HFFc6 (cell line): ENCODE measurements around the gene B4GALNT3. TPM values are rescaled to one million over a fixed set of nuclear protein-coding genes. Genes with fewer than 3 reads are reported as not detected.

Experiments
- DNase-seq: peaks from one replicate; pipeline ENCODE4 v3.0.0-alpha.2; 2018
- H3K27ac Mint-ChIP-seq: 2 replicates; pipeline ENCODE4 v1.8.0; 2020; ENCODE audit warnings: mild to moderate bottlenecking, mixed read lengths
- H3K27me3 Mint-ChIP-seq: 2 replicates; pipeline ENCODE4 v1.8.0; 2021; ENCODE audit warnings: mild to moderate bottlenecking, moderate library complexity, mixed read lengths; ENCODE audit not compliant: insufficient read depth
- H3K36me3 Mint-ChIP-seq: 2 replicates; pipeline ENCODE4 v1.8.0; 2021; ENCODE audit warnings: low read depth, mixed read lengths
- H3K4me1 Mint-ChIP-seq: 2 replicates; pipeline ENCODE4 v1.8.0; 2020; ENCODE audit warnings: low read depth, mixed read lengths
- H3K4me3 Mint-ChIP-seq: 2 replicates; pipeline ENCODE4 v1.8.0; 2020; ENCODE audit warnings: mild to moderate bottlenecking, moderate library complexity, mixed read lengths
- H3K9me3 Mint-ChIP-seq: 2 replicates; pipeline ENCODE4 v1.8.0; 2020; ENCODE audit warnings: mild to moderate bottlenecking, mixed read lengths
- total RNA-seq, 6 experiments: library from RNA; stranded (reverse); fragmentation: NEBNext Ultra II Directional; extraction: Animal tissue kit (Norgen Biotek cat#: 25700); gene quantifications; 2 replicates in 1 of 6; 3 replicates in 5 of 6; pipeline ENCODE4 v1.2.3, GENCODE V29; 2021
- TF ChIP-seq, protein P1 (sequence below): fragments of 200-600 bp; sonication (generic); IDR thresholded peaks from 2 replicates; pipeline ENCODE4 v1.5.0; 2021; ENCODE audit warnings: antibody characterized with exemption, mild to moderate bottlenecking

B4GALNT3 gene
- total RNA-seq, 6 experiments from 2014 or later, result not detected

GRCh38 chr12:565161-565560 lies 105.4 kb downstream of the B4GALNT3 start:
- peaks cover 17% of the 10 kb centered on the region for H3K4me1 Mint-ChIP-seq
- no peak overlapping the region for H3K4me3 Mint-ChIP-seq
- no peaks in the 10 kb centered on the region for H3K9me3 Mint-ChIP-seq
- TF ChIP-seq, protein P1, sequence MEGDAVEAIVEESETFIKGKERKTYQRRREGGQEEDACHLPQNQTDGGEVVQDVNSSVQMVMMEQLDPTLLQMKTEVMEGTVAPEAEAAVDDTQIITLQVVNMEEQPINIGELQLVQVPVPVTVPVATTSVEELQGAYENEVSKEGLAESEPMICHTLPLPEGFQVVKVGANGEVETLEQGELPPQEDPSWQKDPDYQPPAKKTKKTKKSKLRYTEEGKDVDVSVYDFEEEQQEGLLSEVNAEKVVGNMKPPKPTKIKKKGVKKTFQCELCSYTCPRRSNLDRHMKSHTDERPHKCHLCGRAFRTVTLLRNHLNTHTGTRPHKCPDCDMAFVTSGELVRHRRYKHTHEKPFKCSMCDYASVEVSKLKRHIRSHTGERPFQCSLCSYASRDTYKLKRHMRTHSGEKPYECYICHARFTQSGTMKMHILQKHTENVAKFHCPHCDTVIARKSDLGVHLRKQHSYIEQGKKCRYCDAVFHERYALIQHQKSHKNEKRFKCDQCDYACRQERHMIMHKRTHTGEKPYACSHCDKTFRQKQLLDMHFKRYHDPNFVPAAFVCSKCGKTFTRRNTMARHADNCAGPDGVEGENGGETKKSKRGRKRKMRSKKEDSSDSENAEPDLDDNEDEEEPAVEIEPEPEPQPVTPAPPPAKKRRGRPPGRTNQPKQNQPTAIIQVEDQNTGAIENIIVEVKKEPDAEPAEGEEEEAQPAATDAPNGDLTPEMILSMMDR, result no peak
- H3K27ac Mint-ChIP-seq, result no peak overlapping the region
- peaks cover 10% of the 10 kb centered on the region for H3K27me3 Mint-ChIP-seq
- no peaks in the 10 kb centered on the region for H3K36me3 Mint-ChIP-seq
- no peak for DNase-seq

DNA sequence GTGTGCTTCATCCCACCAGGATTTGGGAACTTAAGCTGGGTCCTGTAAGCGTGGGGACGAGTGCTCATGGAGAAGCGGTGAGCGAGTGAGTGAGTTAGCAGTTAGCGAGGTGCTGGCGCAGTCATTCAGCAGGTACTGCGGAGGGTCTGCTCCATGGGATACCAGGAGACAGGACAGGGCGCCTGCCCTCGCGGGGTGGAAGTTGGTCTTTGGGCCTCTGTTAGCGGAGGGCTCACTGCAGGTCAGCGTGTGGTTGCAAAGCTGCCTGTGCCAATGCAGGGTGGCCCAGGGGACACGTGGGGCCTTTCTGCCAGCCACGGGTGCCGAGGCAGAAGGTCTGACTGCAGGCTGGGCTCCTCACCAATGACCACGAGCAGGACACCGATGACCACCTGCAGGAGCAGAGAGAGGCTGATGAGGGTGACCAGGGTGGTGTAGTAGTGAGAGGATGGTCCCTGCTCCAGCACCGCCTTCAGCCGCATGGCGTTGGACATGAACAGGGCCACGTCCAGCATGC lies 105.9 kb downstream of the B4GALNT3 start:
- no peak overlapping the region for H3K4me3 Mint-ChIP-seq
- no peaks in the 10 kb centered on the region for H3K36me3 Mint-ChIP-seq
- no peak overlapping the region for H3K27ac Mint-ChIP-seq

DNA sequence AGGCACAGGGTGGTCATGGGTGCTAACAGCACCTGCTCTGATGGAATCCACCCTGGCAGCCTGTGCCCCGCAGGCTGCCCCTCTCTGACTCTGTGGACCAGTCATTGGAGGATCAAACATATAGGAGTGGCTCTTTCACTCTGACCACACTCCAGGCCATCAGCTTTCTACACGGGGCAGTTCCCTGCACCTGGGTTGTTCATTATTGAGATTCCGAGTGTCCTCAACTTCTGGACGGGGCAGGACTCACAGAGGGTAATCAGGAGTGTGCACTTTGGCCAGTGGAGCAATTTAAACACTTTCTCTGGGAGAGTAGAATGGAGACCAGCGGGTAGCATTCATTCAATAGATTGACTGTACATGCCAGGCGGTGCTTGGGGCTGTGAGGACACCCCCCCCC lies 108.7 kb downstream of the B4GALNT3 start:
- H3K4me1 Mint-ChIP-seq, result peaks cover 37% of the 10 kb centered on the region
- H3K27ac Mint-ChIP-seq, result no peak overlapping the region
- no peaks in the 10 kb centered on the region for H3K9me3 Mint-ChIP-seq
- H3K4me3 Mint-ChIP-seq, result no peak overlapping the region
- no peaks in the 10 kb centered on the region; the same call in none of the 2 replicates for H3K27me3 Mint-ChIP-seq
- no peak for DNase-seq
- TF ChIP-seq, protein P1, result no peak
- H3K36me3 Mint-ChIP-seq, result no peaks in the 10 kb centered on the region

More for the DNA sequence above, 105.9 kb downstream of the B4GALNT3 start:
- Mint-ChIP-seq H3K27me3 (peaks cover 5% of the 10 kb centered on the region), H3K4me1 (peaks cover 19% of the 10 kb centered on the region), H3K9me3 (no peaks in the 10 kb centered on the region)
- DNase-seq, result no peak
- TF ChIP-seq, protein P1, result no peak

DNA sequence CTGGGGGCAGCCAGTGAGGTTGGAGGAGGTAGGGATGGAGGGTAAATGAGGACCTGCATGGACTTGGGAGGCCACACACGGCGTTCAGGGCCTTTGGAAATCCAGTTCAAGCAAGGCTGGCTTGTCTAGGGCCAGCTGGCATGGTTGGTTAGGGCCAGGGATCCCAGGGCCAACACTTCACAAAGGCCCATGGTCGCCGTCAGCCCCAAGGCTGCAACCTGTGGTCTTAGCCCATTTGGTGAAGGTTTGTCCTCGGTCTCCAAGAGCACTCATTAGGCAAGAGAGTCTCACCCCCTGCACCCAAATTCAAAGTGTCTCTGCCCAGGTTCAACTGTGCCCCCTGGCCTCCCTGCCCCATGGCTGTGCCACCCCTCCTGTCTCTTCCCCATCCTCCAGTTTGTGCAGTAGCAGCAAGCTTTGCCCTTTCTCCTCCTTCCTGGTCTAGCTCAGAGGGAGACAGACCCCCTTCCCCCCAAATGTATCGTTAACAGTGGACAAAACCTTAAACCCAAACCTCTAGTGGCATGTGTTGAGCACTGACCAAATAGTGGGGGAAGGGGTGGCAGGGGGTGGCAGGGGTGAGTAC lies 109.4 kb downstream of the B4GALNT3 start:
- no peak for DNase-seq
- Mint-ChIP-seq H3K27me3 (no peaks in the 10 kb centered on the region; the same call in none of the 2 replicates), H3K4me3 (peak overlapping the region; percentile 89; the same call in 1 of the 2 replicates), H3K36me3 (no peaks in the 10 kb centered on the region), H3K27ac (peak overlapping the region; percentile 95; the same call in 1 of the 2 replicates), H3K9me3 (no peaks in the 10 kb centered on the region), H3K4me1 (peaks cover 30% of the 10 kb centered on the region)
- TF ChIP-seq, protein P1, result no peak

DNA sequence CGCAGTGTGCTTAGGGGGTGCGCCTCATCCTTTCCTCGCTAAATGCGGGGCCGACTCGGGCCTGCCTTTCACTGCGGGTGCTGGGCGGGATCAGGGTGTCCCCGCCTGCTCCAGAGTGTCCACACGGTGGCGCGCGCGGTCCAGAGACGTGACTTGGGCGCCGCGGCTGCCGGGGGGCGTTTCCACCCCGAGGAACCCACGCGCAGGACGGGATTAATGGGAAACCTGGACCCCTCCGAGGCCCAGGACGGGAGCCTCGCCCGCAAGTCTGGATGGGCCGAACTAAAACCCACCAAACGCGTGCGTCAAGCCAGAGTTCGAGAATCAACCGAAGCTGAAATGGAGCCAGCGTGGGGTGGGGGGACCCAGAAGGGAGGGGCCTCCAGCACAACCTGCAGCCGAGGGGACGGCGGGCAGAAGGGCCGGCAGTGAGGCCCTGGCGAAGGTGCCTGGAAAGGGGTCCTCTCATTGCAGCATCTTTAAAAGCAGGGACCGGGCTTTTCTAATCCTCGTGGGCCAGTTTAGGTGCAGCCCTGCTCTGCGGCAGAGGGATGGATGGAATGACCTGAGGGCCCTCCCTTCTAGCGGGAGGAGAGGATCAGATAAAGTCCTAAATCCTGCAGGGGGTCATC lies 110.2 kb downstream of the B4GALNT3 start:
- H3K4me1 Mint-ChIP-seq, result peaks cover 35% of the 10 kb centered on the region
- peak overlapping the region; percentile 95 for H3K27ac Mint-ChIP-seq
- no peaks in the 10 kb centered on the region; the same call in none of the 2 replicates for H3K27me3 Mint-ChIP-seq
- H3K9me3 Mint-ChIP-seq, result no peaks in the 10 kb centered on the region
- no peaks in the 10 kb centered on the region for H3K36me3 Mint-ChIP-seq
- DNase-seq, result peak; percentile 75
- peak overlapping the region; percentile 89 for H3K4me3 Mint-ChIP-seq
- TF ChIP-seq, protein P1, result peak; percentile 96
